Brain pericyte (primary cell): ENCODE data around the gene KIZ.

Source experiments
- DNase-seq: peaks from one replicate; pipeline ENCODE4 v3.0.0-alpha.2; 2012; ENCODE audit warnings: low read depth, low spot score

The KIZ gene

DNA sequence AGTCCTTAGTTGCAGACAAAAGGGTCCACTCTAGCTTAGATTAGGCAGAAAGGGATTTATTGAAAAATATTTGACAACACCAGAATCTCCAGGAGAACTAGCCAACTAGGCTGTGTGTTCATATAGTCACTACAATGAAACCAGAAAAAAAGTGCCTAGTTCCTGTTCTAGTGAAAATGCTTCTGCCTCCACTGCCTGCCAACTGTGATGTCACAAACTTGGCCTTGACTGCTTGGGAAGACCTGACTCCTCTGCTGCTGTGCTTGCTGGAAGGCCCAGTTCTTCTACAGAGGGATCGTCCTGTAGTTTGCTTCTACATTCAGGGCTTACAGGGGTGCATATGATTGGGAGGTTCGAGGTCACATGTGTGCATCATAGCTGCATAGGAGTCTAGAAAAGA is 136.9 kb downstream of the KIZ start:
- DNase-seq = no peak

DNA sequence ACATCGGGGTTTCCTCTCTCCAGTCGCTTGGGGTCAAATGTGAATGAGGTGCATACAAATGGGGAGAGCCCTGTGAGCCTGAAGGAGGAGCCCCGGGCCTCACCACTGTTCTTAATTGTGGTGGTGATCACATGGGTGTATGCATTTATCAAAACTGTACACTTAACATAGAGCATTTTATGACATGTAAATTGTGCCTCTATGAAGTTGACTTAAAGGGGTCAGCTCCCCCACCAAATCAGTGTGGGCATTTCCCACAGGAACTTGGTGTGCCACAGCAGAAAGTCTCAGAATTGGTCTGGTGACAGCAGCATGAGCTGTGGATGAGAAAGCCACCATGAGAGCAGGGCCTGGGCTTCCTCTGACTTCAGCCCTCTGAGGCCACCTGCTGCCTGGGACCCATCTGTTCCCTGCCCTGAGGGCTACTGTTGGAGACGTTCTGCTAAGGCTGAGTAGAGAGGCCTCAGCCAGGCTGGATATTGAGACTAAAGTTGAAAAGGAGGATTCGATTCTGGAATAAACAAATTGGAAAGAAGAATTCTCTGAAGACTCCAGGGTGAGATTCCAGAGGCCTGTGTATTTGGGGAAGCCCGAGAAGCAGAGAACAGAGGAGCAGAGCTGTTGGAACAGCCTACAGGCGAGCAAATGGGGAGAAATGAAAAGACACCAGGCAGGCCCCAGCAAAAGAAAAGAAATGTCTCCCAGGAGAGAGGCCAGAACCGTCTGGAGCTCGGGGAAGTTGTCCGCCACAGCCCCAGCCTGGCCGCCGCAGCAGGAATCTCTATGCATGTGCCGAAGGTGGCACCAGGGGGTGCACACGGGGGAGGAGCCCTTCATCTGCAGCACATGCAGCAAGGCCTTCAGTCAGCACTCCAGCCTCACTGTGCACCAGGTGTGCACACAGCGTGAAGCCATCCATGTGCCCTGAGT is 139.6 kb downstream of the KIZ start:
- no peak for DNase-seq

DNA sequence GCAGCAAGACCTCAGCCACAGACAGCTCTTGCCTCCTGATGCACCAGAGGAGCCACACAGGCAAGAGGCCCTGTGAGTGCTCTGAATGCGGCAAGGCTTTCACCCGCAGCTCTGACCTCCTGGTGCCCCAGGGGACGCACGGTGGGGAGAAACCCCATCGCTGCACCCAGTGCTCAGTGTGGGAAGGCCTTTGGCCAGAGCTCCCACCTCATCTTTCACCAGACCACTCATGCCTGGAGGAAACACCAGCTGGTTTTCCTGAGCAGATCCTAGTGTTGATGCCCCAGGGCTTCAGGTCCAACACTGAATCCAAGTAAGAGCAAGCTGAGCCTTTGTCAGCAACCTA is 140.3 kb downstream of the KIZ start:
- DNase-seq = no peak

DNA sequence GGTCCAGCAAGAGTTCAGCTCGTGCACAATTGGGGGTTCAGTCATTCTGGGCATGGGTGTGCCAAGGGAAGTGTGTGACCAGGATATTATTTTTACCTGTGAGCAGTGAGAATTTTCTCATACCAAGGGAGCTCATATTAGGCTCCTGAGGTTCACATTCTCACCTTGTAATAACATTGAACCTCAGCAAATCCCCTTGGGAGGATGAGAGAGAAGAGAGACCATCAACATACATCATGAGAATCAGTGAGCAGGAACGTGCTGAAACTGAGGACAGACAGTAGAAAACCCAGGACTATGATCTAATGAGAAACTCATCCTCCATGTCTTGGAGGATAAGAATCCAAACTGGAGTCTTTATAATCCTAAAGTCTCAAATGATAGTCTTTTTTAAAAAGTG is 143.9 kb downstream of the KIZ start:
- DNase-seq = no peak

DNA sequence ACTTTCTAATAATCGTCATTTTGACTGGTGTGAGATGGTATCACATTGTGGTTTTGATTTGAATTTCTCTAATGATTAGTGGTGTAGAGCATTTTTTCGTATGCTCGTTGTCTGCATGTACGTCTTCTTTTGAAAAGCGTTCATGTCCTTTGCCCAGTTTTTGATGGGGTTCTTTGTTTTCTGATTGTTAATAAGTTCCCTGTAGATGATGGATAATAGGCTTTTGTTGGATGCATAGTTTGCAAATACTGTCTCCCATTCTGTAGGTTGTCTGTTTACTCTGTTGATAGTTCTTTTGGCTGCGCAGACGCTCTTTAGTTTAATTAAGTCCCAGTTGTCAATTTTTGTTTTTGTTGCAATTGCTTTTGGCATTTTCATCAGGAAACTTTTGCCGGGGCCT is 144.9 kb downstream of the KIZ start:
- DNase-seq = no peak

DNA sequence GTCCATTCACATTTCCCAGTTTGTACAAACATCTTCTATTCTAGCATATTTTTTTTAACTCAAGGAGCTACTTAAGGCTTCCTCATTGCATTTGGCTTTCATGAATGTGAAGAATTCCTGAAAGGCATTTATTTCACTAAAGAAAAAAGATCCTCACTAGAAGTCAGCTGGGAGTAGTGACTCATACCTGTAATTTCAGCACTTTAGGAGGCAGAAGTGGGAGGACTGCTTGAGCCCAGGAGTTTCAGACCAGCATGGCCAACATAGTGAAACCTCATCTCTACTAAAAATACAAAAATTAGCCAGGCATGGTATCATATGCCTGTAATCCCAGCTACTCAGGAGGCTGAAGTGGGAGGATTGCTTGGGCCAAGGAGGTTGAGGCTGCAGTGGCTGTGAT is 146.4 kb downstream of the KIZ start:
- DNase-seq = no peak

DNA sequence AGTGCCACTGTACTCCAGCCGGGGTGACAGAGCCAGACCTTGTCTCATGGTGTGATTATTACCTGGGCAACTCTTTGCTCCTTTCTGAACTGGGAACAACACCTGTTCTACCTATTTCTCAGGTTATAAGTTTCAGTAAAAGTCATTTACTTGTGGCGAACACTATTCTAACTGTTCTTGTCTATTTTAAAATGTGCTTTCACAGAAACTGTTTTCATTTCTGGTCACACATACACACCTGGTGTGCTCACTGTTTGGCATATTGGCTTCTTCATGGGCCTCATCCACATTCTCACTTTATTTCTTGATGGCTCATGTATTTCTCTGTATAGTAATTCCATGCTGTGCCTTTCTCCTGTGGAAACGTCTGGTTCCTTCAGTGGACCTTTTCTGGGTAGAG is 146.8 kb downstream of the KIZ start:
- DNase-seq = no peak

DNA sequence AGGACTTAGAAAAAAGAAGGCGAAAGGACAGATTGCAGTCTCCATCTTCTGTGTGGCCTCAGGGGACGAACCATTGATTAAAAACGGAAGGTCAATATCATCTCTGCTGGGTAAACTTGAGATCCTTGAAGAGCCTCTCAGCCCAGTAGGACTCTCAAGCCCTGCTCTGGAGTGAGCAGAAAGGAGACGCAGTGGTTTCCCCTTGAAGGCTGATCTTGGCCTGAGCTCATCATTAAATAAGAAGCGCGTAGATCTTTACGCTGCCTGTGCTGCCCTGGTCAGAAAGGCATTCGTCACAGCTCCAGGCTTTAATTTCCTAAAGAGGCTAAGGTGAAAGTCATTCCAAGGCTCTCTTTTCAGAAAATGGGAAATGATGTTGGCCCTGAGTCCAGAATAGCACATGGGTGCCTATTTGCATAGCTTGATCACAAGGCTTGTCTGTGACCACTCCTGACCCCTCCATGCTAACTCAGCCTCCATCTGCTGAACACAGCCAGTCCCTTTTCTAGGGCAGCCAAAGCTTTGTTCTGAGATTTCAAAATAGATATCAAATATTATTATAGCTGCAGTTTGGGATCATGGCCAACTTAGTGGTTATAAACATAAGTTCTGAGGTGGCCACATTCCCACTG is 148.0 kb downstream of the KIZ start:
- no peak for DNase-seq

DNA sequence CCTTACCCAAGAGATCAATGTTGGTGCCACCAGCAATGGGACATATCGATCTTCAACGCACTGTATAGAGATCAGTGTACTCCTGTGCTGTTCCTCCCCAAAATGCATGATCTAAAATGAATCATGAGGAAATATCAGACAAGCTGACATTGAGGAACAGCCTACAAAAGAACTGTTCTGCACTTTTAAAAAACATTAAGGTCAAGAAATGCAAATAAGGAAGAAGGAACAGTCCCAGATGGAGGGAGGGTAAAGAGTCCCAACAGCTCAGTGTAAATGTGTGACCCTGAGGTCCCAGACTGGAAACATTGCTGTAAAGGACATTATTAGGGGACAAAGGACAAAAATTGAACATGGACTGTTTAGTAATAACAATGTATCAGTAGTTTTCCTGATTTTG is 152.9 kb downstream of the KIZ start:
- DNase-seq = no peak

DNA sequence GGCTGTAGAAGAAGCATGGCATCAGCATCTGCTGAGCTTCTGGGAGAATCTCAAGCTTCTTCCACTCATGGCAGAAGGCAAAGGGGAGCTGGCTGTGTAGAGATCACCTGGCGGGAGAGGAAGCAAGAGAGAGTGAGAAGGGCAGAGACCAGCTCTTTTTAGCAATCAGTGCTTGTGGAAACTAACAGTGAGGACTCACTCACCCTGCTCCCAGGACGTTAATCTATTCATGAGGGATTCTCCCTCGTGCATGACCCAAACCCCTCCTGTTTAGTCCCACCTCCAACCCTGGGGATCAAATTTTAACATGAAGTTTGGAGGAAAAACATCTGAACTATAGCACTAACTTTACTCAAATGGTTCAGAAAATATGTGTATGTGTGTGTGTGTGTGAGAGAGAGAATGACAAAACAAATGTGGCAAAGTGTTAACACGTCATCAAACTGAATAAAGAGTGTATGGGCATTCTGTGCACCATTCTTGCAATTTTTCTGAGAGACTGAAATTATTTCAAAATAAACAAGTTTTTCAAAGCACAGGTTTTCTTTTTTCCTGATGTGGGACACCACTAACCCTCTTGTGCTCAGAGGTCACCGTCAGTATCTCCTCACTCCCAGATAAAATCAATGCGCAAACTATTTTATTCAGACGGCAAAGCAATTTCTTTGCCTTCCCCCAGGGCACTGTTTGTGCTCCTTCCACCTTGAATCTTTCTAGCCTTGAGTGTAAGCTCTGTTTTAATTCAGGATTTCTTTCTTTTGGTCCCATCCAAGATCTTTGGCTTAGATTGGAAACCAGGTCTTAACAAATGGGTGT is 154.0 kb downstream of the KIZ start:
- DNase-seq = no peak

DNA sequence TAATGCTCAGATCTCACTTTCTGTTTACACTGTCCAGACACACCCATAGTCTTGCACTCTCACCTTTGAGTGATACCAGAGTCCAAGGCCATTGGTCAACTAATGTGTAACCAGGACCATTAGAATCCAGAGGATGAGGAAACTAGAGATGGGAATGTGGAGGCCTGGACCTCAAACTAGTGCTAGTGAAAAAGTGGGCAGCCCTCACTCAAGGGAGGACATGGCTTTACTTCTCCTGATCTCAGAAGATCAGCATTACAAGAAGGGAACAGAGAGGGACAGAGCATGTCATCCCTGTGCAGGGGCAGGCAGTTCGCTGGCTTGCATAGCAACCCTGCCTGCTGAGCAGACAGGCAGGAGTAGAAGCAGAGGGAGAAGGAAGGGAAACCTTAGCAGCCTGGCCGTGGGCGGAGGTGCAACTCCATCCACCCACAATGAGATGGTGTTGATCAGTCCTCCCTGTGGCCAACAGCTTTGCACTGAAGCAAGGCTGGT is 154.7 kb downstream of the KIZ start:
- DNase-seq = no peak

DNA sequence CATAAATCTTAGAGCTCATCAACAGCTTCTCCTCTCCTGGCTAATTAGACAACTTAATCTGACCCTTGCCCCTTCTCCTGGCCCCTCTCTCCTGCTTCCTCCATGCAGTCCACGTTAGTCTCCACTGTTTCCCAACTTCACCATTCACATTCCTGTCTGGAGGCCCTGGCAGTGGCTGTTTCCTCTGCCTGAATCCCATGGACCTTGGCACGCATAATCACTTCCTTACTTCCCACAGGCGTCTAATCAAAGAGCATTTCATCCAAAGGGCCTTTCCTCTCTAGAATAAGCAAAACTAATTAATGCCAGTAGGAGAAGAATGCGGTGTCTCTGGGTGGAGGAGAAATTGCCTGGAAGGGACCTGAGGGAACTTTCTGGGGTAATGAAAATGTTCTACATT is 160.9 kb downstream of the KIZ start:
- DNase-seq = no peak

DNA sequence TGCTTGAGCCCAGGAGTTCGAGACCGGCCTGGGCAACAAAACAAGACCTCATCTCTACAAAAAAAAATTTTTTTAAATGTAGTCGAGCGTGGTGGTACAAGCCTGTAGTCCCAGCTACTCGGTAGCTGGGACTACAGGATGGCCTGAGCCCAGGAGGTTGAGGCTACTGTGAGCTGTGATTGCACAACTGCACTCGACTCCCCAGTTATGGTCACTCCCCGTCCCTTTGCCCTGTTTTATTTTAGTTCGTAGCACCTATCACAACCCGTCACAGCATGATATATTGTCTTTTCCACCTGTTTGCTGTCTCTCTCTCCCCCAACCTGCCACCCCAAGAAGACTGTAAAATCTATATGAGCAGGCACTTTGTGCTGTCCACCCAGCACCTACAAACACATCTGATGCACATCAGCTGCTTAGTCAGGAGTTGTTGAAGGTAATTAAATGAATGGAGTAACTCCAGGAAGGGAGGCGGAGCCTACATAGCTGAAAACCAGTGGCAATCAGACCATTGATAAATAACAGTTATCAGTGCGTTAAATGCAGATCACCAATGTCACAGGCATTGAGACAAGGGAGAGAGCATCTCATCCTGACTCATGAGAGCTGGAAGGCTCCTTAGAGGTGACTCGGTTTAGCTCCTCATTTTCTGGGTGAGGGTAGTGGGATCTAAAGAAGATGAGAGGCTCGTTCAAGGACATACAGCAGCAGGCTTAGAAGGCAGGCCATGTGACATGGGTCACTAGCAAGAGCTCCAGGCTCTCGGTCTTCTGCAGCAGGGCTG is 162.9 kb downstream of the KIZ start:
- DNase-seq = no peak

DNA sequence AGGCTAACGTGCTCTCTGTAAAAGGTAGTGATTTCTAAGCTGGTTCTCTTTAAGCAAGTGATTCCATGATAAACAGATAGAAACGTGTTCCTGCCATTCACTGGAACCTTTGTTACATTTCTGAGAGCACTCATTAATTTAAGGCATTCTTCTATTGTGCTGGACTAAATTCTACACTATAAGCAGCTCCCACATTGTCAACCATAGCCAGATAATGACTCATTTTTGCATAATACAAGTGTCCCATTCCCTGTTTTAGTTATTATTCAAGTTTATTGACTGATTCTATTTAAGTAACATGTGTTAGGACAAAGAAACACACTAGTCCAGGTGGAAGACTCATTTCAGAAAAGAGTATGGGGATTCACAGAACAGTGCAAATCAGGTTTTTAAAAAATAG is 163.8 kb downstream of the KIZ start:
- no peak for DNase-seq

DNA sequence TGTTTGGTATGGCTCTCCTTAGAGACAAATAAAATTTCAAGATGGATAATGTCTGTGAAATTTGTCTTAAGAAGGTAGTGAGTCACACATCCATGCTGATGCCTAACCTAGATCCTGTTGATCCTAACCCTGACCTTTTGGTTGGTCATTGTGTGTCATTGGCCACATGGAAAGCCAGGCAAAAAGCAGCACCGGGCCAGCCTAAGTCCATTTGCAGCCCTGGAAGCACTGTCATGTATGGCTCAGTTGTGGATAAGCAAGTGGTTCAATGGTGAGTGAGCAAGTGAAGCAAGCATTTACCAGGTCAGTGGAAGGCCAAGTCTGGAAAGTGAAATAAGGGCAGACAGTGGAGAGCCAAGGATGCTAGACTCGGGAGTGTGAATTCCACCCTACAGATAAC is 165.1 kb downstream of the KIZ start:
- DNase-seq = no peak

DNA sequence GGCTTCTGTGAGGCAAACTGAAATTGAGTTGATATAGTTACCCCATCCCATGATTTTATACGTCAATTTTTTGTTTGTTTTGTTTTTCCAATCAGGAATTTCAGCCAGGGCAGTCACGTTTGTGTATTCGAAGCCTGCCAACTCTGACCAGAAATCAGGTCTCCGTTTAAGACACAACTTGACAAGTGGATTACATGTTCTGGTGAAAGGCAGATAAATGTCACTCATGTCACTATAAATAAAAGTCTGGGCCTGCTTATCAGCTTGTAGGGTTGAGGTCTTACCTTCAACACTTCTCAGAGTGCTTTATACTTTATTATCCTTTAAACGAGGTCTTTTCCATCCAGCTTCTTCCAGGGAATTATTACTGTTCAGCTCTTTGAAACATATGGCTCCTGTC is 168.9 kb downstream of the KIZ start:
- DNase-seq = no peak
